ENCODE measurements around the gene DHRS3.

DHRS3 gene

DNA sequence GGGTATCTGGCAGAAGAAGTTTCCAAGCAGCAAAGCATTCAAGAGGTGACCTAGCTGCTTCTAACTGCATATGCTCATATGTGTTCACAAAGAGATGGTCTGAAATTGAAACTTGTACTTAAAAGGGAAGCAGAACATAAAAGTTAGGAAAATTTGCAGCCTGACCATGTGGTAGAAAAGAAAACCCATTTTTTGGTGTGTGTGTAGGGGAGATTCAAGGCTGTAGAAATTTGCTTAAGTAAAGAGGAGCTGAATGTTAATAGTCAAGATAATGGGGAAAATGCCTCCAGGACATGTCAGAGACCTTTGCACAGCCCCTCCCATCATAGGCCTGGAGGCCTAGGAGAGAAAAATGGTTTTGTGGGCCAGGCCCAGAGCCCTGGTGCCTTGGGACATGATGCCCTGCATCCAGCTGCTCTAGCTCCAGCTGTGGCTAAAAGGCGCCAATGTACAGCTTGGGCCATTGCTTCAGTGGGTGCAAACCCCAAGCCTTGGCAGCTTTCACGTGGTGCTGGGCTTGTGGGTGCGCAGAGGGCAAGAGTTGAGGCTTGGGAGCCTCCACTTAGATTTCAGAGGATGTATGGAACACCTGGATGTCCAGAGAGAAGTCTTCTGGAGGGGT lies 54.9 kb downstream of the DHRS3 start:
- no peak for DNase-seq (ENCODE audit: low read depth)
- no peak overlapping the region for H3K4me3 ChIP-seq (ENCODE audit: low read depth, low read length)
- TF ChIP-seq, protein P1, sequence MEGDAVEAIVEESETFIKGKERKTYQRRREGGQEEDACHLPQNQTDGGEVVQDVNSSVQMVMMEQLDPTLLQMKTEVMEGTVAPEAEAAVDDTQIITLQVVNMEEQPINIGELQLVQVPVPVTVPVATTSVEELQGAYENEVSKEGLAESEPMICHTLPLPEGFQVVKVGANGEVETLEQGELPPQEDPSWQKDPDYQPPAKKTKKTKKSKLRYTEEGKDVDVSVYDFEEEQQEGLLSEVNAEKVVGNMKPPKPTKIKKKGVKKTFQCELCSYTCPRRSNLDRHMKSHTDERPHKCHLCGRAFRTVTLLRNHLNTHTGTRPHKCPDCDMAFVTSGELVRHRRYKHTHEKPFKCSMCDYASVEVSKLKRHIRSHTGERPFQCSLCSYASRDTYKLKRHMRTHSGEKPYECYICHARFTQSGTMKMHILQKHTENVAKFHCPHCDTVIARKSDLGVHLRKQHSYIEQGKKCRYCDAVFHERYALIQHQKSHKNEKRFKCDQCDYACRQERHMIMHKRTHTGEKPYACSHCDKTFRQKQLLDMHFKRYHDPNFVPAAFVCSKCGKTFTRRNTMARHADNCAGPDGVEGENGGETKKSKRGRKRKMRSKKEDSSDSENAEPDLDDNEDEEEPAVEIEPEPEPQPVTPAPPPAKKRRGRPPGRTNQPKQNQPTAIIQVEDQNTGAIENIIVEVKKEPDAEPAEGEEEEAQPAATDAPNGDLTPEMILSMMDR (IDR thresholded peaks at IDR 0.05; ENCODE audit: control insufficient read depth, extremely low read depth, insufficient read depth), result no peak

DNA sequence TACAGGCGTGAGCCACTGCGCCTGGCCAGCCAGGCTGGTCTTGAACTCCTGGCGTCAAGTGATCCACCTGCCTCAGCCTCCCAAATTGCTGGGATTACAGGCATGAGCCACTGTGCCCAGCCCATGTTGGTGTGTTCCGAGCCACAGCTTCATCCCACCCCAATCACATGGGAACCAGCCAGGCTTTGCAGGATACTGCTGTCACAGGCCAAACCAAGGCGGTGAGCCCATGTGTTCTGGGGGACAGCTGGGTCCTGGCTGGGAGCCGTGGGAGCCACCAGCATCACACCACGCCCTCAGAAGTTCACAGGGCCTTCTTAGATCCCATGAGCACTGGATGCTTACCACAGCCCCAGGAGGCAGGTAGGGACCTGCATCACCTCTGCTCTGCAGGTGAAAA lies 56.9 kb downstream of the DHRS3 start:
- no peak overlapping the region for H3K4me3 ChIP-seq (ENCODE audit: low read depth, low read length)
- DNase-seq (ENCODE audit: low read depth), result no peak
- TF ChIP-seq, protein P1 (IDR thresholded peaks at IDR 0.05; ENCODE audit: control insufficient read depth, extremely low read depth, insufficient read depth), result no peak

DNA sequence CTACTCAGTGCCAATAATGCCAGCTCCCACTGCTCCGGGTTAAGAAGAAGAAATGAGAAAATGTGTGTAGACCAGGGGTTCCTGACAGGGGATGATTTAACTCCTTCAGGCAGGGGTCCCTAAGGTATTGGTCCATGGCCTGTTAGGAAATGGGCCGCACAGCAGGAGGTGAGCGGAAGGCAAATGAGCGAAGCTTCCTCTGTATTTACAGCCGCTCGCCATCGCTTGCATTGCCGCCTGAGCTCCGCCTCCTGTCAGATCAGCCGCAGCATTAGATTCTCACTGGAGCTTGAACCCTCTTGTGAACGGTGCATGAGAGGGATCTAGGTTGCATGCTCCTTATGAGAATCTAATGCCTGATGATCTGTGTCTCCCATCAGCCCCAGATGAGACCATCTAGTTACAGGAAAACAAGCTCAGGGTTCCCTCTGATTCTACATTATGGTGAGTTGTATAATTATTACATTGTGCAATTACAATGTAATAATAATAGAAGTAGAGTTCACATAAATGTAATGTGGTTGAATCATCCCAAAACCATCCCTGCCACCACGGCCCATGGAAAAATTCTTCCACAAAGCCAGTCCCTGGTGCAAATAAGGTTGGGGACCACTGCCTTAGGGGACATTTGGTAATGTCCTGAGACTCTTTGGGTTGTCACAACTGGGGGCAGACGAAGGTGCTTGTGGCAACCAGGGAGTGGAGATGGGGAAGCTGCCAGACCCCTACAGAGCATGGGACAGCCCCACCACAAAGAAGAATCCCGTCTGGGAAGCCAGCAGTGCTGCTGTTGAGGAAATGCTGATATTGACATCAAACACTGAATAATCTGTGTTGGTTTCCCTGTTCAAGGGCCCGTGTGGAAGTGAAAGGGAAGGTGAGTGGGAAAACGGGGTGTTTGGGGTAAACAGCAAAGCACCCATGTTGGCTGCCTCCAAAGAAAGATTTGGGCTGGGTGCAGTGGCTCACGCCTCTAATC lies 60.8 kb downstream of the DHRS3 start:
- H3K4me3 ChIP-seq (ENCODE audit: low read depth, low read length), result no peak overlapping the region
- no peak for DNase-seq (ENCODE audit: low read depth)
- TF ChIP-seq, protein P1 (IDR thresholded peaks at IDR 0.05; ENCODE audit: control insufficient read depth, extremely low read depth, insufficient read depth), result no peak

DNA sequence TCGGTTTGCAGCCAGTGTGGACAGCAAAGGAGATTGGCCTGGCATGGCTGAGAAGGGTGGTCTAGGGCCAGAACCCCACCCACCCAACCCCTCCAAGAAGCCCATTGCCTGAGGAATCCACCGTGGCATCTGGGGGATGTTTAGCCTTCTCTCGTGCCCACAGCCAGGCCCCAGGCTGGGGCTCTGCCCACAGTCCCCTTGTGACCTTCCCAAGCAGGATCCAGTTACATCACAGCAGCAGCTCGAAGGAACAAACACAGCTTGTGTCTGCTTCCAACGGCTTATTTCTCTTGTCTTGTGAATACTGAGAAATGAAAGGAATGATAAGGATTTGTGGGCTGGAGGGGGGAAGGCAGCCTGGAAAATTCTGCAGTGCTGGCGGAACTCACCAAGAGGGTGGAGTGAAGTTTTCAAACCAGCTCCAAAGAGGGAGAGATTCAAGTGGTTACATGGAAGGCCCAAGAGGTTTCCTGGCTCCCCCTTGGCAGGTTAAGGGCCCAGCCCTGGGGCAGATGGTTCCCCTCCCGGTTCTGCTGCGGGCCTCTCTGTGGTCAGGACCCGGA lies 61.6 kb downstream of the DHRS3 start:
- H3K4me3 ChIP-seq (ENCODE audit: low read depth, low read length), result no peak overlapping the region
- no peak for DNase-seq (ENCODE audit: low read depth)
- TF ChIP-seq, protein P1 (IDR thresholded peaks at IDR 0.05; ENCODE audit: control insufficient read depth, extremely low read depth, insufficient read depth), result no peak

DNA sequence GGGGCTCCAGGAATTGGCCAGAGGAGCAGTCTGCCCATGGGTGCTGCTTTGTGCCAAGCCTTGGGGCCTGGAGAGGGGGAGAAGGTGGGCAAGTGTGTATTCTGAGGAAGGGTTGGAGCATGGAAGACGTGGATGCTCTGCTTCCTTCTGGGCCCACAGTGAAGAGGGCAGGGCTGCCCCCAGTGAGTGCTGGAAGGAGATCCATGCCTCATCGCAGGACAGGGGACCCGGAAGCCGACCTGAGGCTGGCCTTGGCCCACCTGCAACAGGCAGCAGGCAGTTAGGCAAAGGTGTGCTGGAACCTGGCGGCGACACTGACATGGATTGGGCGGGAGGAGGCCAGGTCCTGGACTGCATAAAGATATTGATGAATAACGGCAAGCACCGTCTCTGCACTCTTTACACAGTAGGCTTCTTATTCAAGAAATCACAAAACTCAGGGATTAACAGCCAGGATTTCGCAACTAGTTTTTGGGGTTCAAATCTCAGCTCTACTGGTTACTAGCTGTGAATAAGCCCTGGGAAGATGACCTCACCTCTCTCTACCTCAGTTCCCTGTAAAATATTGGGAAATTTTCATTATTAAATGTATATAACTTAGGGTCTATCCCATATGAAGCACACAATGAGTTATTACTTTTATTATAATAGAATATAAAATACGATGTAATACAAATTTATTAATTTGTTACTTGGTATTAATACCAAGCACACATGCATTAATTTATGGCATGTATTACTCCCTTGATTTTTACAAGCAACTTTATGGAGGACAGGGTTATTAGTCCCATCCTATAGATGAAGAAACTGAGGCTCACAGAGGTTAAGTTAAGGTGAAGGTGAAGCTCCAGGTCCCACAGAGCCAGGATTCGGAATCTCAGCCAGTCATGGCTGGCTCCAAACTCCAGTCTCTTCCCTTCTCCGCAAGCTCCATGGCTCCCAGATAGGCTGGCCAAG lies 62.3 kb downstream of the DHRS3 start:
- DNase-seq (ENCODE audit: low read depth), result no peak
- no peak overlapping the region for H3K4me3 ChIP-seq (ENCODE audit: low read depth, low read length)
- TF ChIP-seq, protein P1 (IDR thresholded peaks at IDR 0.05; ENCODE audit: control insufficient read depth, extremely low read depth, insufficient read depth), result no peak
